ENCODE data around the gene SLC22A7. TPM values are rescaled to one million over a fixed set of nuclear protein-coding genes. Genes with fewer than 3 reads are reported as not detected.

The SLC22A7 gene
- total RNA-seq, 4 donors from 2014 or later, result not detected

GRCh38 chr6:43307451-43308100 lies 9.5 kb downstream of the SLC22A7 start:
- Histone ChIP-seq H3K36me3 (no peaks in the 10 kb centered on the region), H3K9me3 (no peaks in the 10 kb centered on the region), H3K4me1 (peaks cover 12% of the 10 kb centered on the region), H3K27me3 (peaks cover 3% of the 10 kb centered on the region), H3K4me3 (no peak overlapping the region), H3K27ac (no peak overlapping the region)
- TF ChIP-seq EP300 (IDR thresholded peaks at IDR 0.05) (no peak), POLR2AphosphoS5 (IDR thresholded peaks at IDR 0.05) (no peak), CTCF (IDR thresholded peaks at IDR 0.05) (no peak), POLR2A (IDR thresholded peaks at IDR 0.05) (no peak)
- WGBS, result 79% methylated on average over 4 of the region's 5 CpGs
- DNase-seq (ENCODE audit: low spot score in 2 of 2), result no peak

GRCh38 chr6:43308101-43308989 lies 10.3 kb downstream of the SLC22A7 start, which contains the start of gene CRIP3:
Gene CRIP3 (minus strand): TSS chr6:43308826. CDS start chr6:43308792, 34 bp downstream.
- no peaks in the 10 kb centered on the region for H3K36me3 ChIP-seq
- H3K9me3 ChIP-seq, result no peaks in the 10 kb centered on the region
- peak in 1 of 2 donors; percentile 11 for TF ChIP-seq CTCF (IDR thresholded peaks at IDR 0.05)
- no peak for TF ChIP-seq EP300 (IDR thresholded peaks at IDR 0.05)
- no peak for DNase-seq (ENCODE audit: low spot score in 2 of 2)
- 11% methylated on average over 3 of the region's 39 CpGs for WGBS
- peaks cover 3% of the 10 kb centered on the region for H3K27me3 ChIP-seq
- peak within 1 kb of the TSS; percentile 38 for H3K4me3 ChIP-seq
- peaks cover 12% of the 10 kb centered on the region for H3K4me1 ChIP-seq
- H3K27ac ChIP-seq, result no peak within 1 kb of the TSS

- 44% methylated on average over 9 of the region's 9 CpGs for WGBS
Observed at GRCh38 chr6:43308990-43309477, 11.0 kb downstream of the SLC22A7 start.

GRCh38 chr6:43310134-43310533 lies 12.1 kb downstream of the SLC22A7 start:
- Histone ChIP-seq H3K36me3 (no peaks in the 10 kb centered on the region), H3K27ac (no peak overlapping the region), H3K9me3 (no peaks in the 10 kb centered on the region), H3K4me1 (peaks cover 12% of the 10 kb centered on the region), H3K4me3 (no peak overlapping the region), H3K27me3 (no peaks in the 10 kb centered on the region)
- WGBS, result 94% methylated on average over 2 of the region's 2 CpGs
- no peak for DNase-seq (ENCODE audit: low spot score in 2 of 2)
- TF ChIP-seq CTCF (IDR thresholded peaks at IDR 0.05) (no peak), EP300 (IDR thresholded peaks at IDR 0.05) (no peak), POLR2AphosphoS5 (IDR thresholded peaks at IDR 0.05) (no peak), POLR2A (IDR thresholded peaks at IDR 0.05) (no peak)

More at GRCh38 chr6:43308990-43309477, 11.0 kb downstream of the SLC22A7 start:
- no peaks in the 10 kb centered on the region for H3K9me3 ChIP-seq
- H3K27ac ChIP-seq, result no peak overlapping the region
- peaks cover under 1% of the 10 kb centered on the region for H3K27me3 ChIP-seq
- H3K4me3 ChIP-seq, result peak overlapping the region; percentile 38
- no peak for DNase-seq (ENCODE audit: low spot score in 2 of 2)
- no peak for TF ChIP-seq CTCF (IDR thresholded peaks at IDR 0.05)
- TF ChIP-seq EP300 (IDR thresholded peaks at IDR 0.05), result no peak
- H3K36me3 ChIP-seq, result no peaks in the 10 kb centered on the region
- H3K4me1 ChIP-seq, result peaks cover 12% of the 10 kb centered on the region

- H3K4me3 ChIP-seq, result no peak overlapping the region
- TF ChIP-seq EP300 (IDR thresholded peaks at IDR 0.05) (no peak), POLR2AphosphoS5 (IDR thresholded peaks at IDR 0.05) (no peak), CTCF (IDR thresholded peaks at IDR 0.05) (no peak), POLR2A (IDR thresholded peaks at IDR 0.05) (no peak)
Observed at GRCh38 chr6:43310624-43311023, 12.6 kb downstream of the SLC22A7 start.

More at GRCh38 chr6:43310624-43311023, 12.6 kb downstream of the SLC22A7 start:
- no peak for DNase-seq (ENCODE audit: low spot score in 2 of 2)
- no peak overlapping the region for H3K27ac ChIP-seq
- H3K36me3 ChIP-seq, result no peaks in the 10 kb centered on the region
- peaks cover 12% of the 10 kb centered on the region for H3K4me1 ChIP-seq
- no peaks in the 10 kb centered on the region for H3K27me3 ChIP-seq
- no peaks in the 10 kb centered on the region for H3K9me3 ChIP-seq
